ENCODE data around the gene RNF5. TPM values are rescaled to one million over a fixed set of nuclear protein-coding genes. Genes with fewer than 3 reads are reported as not detected.
"Not testable (repeated sequence)": the region's sequence is repeated elsewhere in the genome, so short reads cannot be mapped to it uniquely, and the experiment has no call there.

Gene RNF5
- total RNA-seq, 1 experiment from 2014 or later, result 67.6 TPM

GRCh38 chr6:32193096-32193495, 14.9 kb downstream of the RNF5 start:
- H3K4me3 ChIP-seq, result peak overlapping the region; percentile 9; the same call in 1 of the 2 replicates
- peaks cover 61% of the 10 kb centered on the region for H3K4me1 ChIP-seq (replicated peaks)
- not testable (repeated sequence) for H3K27me3 ChIP-seq (replicated peaks); H3K36me3 ChIP-seq; DNase-seq (ENCODE audit: low read depth in 1 of 2, low spot score in 2 of 2); H3K9me3 ChIP-seq (replicated peaks)
- peak overlapping the region; percentile 62 for H3K27ac ChIP-seq

DNA sequence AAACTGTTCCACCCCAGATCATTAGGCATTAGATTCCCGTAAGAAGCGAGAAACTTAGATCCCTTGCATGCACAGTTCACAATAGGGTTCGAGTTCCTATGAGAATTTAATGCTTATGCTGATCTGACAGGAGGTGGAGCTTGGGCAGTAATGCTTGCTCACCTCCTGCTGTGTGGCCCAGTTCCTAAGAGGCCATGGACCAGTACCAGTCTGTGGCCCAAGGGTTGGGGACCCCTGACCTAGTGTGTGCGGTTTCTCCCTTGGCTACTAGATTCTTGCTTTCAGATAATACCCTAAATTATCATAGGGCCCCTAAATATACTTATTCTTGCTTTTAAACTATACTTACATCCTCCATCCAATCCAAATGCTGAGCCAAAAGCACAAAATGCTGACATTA, 16.2 kb downstream of the RNF5 start:
- DNase-seq (ENCODE audit: low read depth in 1 of 2, low spot score in 2 of 2), result no peak
- no peak overlapping the region for H3K27ac ChIP-seq
- H3K9me3 ChIP-seq (replicated peaks), result no peaks in the 10 kb centered on the region
- peaks cover 48% of the 10 kb centered on the region for H3K4me1 ChIP-seq (replicated peaks)
- H3K36me3 ChIP-seq, result no peaks in the 10 kb centered on the region
- no peak overlapping the region for H3K4me3 ChIP-seq
- no peaks in the 10 kb centered on the region for H3K27me3 ChIP-seq (replicated peaks)

DNA sequence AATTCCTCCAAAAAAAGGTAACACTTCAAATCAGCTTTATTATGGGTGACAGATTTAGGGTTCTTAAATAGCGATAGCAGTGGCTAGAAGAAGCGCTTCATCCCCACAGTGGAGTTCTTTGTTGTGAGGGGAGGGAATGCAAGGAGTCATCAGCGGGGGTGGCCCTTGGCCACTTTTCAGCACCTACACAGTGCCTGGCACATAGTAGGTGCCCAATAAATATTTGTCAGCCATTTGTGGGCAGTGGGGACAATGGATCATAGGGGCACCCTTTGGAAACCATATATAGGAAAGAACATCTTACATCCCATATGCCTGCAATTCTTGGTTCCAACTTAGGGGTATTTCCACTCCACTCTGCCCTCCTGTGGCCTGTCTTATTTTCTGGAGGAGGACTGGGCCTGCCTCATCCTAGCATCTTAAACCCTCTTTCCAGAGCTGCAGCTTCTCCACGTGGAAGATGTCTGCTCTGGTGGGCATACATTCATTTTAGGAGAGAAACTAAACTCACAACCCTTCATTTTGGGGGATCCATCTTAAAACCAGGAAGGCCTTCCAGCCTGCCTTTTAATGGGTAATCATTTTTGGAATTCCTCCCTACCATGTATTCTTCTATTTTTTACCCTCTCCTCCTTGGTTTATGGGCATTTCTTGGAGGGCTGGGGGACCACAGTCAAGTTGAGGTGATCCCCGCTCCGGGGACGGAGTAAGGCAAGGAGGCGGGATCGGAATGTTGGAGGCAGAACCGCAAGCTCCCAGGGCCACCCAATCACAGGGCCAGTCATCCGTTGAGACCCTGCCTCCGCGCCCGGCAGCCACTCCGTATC, 16.8 kb downstream of the RNF5 start:
- peak in 1 of 2 experiments; percentile 46 for DNase-seq (ENCODE audit: low read depth in 1 of 2, low spot score in 2 of 2)
- Histone ChIP-seq H3K9me3 (replicated peaks) (no peaks in the 10 kb centered on the region), H3K4me3 (peak overlapping the region; percentile 30), H3K27me3 (replicated peaks) (no peaks in the 10 kb centered on the region), H3K4me1 (replicated peaks) (peaks cover 47% of the 10 kb centered on the region), H3K36me3 (no peaks in the 10 kb centered on the region), H3K27ac (peak overlapping the region; percentile 70)

GRCh38 chr6:32195652-32195901, 17.4 kb downstream of the RNF5 start:
- H3K36me3 ChIP-seq, result no peaks in the 10 kb centered on the region
- H3K27ac ChIP-seq, result peak overlapping the region; percentile 99
- H3K4me1 ChIP-seq (replicated peaks), result peaks cover 42% of the 10 kb centered on the region
- no peaks in the 10 kb centered on the region for H3K9me3 ChIP-seq (replicated peaks)
- peak overlapping the region; percentile 53 for H3K4me3 ChIP-seq
- no peaks in the 10 kb centered on the region for H3K27me3 ChIP-seq (replicated peaks)
- DNase-seq (ENCODE audit: low read depth in 1 of 2, low spot score in 2 of 2), result peak; percentile 100

DNA sequence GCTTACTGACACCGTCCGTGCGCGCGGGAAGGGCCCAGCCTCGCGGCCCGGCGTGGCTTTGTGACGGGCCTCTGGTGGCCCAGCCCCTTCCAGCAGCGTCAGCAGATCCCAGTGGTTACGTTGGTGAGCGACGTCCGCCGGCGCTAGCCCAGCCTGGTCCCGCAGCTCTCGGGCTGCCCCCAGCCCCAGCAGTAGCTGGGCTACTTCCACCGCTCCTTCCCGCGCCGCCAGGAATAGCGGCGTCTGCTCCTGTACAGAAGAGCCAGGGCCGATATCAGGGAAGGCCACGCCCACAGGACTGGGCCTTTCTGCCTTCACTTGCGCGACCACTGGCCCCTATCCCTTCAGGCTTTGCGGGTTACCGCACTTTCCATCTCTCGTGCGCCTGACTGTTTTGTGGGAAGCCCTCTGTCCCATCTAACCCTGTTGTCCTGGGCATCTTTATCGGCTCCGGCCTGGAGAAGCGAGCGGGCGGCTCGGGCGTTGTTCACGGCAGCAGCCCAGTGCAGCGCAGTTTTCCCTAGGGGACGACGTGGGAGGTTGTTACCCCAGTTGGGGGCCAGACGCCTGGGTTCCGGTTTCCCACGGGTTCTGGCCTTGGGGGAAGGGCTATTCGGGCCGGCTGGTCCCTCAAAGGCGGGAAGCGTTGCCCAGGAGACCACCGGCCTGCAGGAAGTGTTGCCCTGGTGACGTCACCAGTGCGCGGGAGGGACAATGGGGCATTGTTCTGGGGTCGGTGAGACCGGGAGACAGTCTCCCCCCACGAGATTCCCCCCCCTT, 17.9 kb downstream of the RNF5 start:
- Histone ChIP-seq H3K4me1 (replicated peaks) (peaks cover 39% of the 10 kb centered on the region), H3K27ac (peak overlapping the region; percentile 99), H3K9me3 (replicated peaks) (no peaks in the 10 kb centered on the region), H3K4me3 (peak overlapping the region; percentile 53), H3K36me3 (no peaks in the 10 kb centered on the region), H3K27me3 (replicated peaks) (no peaks in the 10 kb centered on the region)
- DNase-seq (ENCODE audit: low read depth in 1 of 2, low spot score in 2 of 2), result peak; percentile 95 to 98

DNA sequence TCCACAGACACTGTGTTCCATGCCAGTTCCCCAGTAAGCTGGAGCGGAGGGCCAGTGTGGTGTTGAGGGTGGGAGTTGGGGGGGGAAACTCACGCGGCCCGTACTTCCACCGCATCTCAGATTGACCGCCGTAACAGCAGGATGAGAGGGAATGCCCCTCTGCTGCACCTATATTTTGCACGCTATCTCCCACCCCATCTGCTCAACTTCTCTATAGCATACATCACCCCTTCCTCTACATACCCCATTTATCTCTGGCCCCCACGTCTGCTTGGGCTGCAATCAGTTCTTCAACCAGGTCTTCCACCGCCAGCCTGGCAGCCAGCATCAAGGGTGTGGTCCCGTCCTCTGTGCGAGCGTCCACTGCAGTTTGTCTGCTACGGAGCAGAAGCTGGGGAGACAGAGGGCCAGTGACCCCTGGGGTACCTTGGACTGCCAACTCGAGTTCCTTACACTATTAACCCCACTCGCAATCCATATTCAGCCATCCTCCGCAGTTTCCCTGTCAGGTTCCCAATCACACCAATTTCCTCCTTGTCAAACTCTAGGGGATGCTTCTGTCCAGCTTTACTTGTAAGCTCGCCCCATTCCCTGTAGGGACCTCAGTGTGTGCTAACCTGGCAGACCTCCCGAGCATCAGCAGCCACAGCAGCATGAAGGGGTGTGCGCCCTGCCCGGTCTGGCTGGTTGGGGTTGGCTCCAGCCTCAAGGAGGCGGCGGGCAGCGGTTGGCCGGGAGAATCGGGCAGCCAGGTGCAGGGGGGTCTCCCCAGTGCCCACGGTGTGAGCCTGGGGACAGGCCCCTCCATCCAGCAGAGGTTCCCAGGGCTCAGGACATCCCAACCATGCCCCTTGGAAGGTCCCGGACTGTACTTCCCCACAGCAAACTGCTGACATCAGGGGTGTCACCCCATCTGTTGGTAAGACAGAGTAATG, 18.7 kb downstream of the RNF5 start:
- no peaks in the 10 kb centered on the region for H3K36me3 ChIP-seq
- H3K27ac ChIP-seq, result peak overlapping the region; percentile 99
- H3K9me3 ChIP-seq (replicated peaks), result no peaks in the 10 kb centered on the region
- H3K4me3 ChIP-seq, result peak overlapping the region; percentile 53
- no peaks in the 10 kb centered on the region for H3K27me3 ChIP-seq (replicated peaks)
- DNase-seq (ENCODE audit: low read depth in 1 of 2, low spot score in 2 of 2), result peak in 1 of 2 experiments; percentile 13
- H3K4me1 ChIP-seq (replicated peaks), result peaks cover 42% of the 10 kb centered on the region

GRCh38 chr6:32198345-32198696, 20.1 kb downstream of the RNF5 start:
- Histone ChIP-seq H3K9me3 (replicated peaks) (no peaks in the 10 kb centered on the region), H3K27ac (no peak overlapping the region), H3K27me3 (replicated peaks) (no peaks in the 10 kb centered on the region), H3K4me1 (replicated peaks) (peaks cover 40% of the 10 kb centered on the region), H3K36me3 (no peaks in the 10 kb centered on the region), H3K4me3 (no peak overlapping the region)
- DNase-seq (ENCODE audit: low read depth in 1 of 2, low spot score in 2 of 2), result no peak

GRCh38 chr6:32198866-32199265, 20.7 kb downstream of the RNF5 start:
- Histone ChIP-seq H3K4me3 (no peak overlapping the region), H3K9me3 (replicated peaks) (no peaks in the 10 kb centered on the region), H3K27me3 (replicated peaks) (no peaks in the 10 kb centered on the region), H3K27ac (no peak overlapping the region), H3K4me1 (replicated peaks) (peaks cover 45% of the 10 kb centered on the region), H3K36me3 (no peaks in the 10 kb centered on the region)
- no peak for DNase-seq (ENCODE audit: low read depth in 1 of 2, low spot score in 2 of 2)

DNA sequence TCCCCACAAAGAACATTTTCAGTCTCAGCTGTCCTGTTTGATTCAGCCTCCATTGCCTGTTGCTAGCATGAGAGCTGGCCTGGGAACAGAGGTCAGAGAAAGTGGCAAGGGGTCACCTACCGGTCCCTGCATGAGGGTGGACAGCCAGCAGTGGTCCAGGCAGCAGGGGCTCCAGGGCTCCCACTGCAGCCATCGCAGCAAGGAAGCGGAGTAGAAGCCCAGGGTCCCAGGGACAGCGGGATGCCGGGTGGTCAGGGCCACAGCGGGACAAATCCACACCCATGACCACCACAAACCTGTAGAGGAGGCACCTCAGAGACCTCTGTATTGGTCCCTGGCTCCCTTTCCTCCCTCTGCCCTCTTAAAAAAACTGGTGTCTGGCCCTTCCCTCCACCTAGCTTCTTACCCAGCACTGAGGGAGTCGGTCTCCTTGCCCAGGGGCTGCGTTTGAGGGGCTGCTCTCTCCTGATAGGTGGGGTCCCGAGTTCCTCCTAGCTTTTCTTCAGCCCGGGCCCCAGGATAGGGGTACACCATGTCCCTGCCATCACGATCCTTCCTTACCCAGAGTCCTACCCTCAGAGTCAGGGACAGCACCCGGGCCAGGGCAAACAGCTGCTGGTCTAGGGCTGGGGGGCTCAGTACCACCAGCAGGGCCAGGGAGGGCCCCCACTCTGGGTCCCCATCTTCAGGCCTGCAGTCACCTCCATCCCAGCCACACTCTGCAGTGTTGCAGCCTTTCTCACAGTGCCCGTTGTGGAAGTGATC, 22.7 kb downstream of the RNF5 start:
- Histone ChIP-seq H3K4me1 (replicated peaks) (peaks cover 41% of the 10 kb centered on the region), H3K27me3 (replicated peaks) (no peaks in the 10 kb centered on the region), H3K9me3 (replicated peaks) (no peaks in the 10 kb centered on the region), H3K27ac (no peak overlapping the region), H3K36me3 (no peaks in the 10 kb centered on the region), H3K4me3 (no peak overlapping the region)
- DNase-seq (ENCODE audit: low read depth in 1 of 2, low spot score in 2 of 2), result peak in 1 of 2 experiments; percentile 38

- no peak for DNase-seq (ENCODE audit: low read depth in 1 of 2, low spot score in 2 of 2)
- Histone ChIP-seq H3K27me3 (replicated peaks) (no peaks in the 10 kb centered on the region), H3K4me3 (no peak overlapping the region), H3K36me3 (no peaks in the 10 kb centered on the region), H3K9me3 (replicated peaks) (no peaks in the 10 kb centered on the region), H3K27ac (no peak overlapping the region), H3K4me1 (replicated peaks) (peaks cover 28% of the 10 kb centered on the region)
Observed at GRCh38 chr6:32202186-32202585, 24.0 kb downstream of the RNF5 start.

DNA sequence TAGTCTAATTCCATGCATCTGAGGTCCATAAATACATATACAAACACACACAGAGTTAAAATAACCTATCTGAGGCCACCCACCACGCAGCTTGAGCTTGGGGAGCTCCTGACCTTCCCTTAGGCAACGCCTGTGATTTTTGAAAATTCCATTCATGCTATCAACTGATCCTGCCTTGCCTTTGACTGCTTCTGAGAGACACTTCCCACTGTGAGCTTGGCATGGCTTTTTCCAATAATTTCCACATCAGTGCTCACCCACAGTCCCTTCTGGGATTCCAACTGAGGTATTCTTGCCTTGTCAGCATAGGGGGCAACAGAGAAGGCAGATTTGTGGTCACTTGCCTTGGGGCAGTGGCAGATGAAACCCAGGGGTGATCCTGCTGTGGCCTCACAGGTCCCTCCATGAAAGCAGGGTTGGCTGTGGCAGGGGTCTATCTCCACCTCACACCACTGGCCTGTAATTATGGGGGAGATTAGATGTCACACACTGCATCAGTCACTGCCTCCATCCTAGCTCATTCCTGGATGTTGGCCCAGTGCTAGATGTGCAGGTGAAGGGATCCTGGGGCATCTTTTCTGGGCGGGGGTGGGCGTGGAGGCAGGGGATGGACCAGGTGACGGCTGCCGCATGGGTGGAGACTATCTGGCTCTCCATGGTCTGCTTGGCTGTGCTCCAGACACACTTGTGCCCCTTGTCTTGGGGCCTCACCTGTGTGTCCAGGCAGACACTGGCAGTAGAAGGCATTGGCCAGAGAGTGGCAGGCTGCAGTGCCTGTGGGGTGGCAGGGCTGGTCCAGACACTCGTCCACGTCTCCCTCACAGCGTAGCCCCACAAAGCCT, 25.4 kb downstream of the RNF5 start:
- Histone ChIP-seq H3K36me3 (no peaks in the 10 kb centered on the region), H3K4me3 (no peak overlapping the region), H3K27ac (peak overlapping the region; percentile 24), H3K27me3 (replicated peaks) (no peaks in the 10 kb centered on the region), H3K4me1 (replicated peaks) (peaks cover 26% of the 10 kb centered on the region), H3K9me3 (replicated peaks) (no peaks in the 10 kb centered on the region)
- DNase-seq (ENCODE audit: low read depth in 1 of 2, low spot score in 2 of 2), result peak; percentile 53 to 69

DNA sequence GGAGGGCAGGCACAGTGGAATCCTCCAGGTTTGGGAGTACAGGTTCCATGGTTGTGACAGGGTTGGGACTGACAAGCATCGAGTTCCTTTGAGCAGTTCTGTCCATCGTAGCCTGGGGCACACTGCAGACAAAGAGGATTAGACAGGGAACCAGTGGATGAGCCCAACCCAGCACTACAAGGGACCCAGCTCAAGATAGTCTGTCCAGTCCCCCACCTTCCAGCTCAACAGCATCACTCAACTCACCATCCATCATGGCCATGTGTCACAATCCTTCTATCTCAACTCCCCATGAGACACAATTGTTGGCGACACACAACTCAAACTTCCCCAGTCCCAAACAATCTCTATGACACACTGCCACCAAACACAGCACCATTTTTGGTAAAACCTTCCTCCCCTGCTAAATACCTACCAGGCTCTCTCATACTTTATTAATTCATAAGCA, 26.1 kb downstream of the RNF5 start:
- H3K4me1 ChIP-seq (replicated peaks), result peaks cover 26% of the 10 kb centered on the region
- no peaks in the 10 kb centered on the region for H3K9me3 ChIP-seq (replicated peaks)
- no peaks in the 10 kb centered on the region for H3K27me3 ChIP-seq (replicated peaks)
- no peak overlapping the region for H3K27ac ChIP-seq
- H3K4me3 ChIP-seq, result no peak overlapping the region
- H3K36me3 ChIP-seq, result no peaks in the 10 kb centered on the region
- DNase-seq (ENCODE audit: low read depth in 1 of 2, low spot score in 2 of 2), result no peak

All from SJSA1 (cell line).